HG03139 (cell line): ENCODE measurements around the gene SSBP3.

Source experiments
- ATAC-seq: cut with Tn5 transposase; IDR thresholded peaks from one replicate; pipeline ENCODE4 v1.9.1; 2021; ENCODE audit not compliant: unreplicated experiment

The SSBP3 gene

GRCh38 chr1:54291276-54292001 is 114.8 kb downstream of the SSBP3 start:
- ATAC-seq = no peak

DNA sequence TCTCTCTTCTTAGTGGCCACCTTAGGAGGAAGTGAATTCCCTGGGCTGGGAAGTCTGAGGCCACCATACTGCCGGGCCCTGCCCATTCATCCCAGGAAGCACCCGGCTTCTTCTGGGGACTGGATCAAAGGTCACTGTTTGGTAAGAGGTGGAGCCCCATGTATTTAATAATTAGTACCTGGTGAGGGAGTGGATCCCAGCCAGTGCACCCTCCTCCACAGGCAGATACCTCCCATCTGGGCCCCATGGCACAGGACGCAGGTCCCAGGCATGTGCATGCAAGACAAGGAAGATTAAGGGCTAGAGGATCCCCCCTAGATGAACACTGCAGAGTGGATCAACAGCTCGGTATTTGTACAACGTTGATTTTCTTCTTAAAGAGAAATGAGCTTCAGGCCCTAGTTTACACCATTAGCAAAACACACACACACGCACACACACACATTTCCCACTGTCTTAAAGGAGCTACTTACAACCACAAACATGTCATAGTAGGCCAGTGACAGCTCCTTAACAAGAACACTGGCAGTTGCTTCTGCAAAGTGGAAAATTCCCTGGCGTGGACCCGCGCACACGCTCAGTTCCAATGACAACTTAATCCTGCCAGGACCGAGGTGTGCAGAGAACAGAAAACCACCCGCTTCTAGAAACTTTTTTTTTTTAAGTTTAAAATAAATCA is 115.5 kb downstream of the SSBP3 start:
- ATAC-seq = no peak

- no peak for ATAC-seq
These were observed 116.4 kb downstream of the SSBP3 start for GRCh38 chr1:54289712-54290233.

DNA sequence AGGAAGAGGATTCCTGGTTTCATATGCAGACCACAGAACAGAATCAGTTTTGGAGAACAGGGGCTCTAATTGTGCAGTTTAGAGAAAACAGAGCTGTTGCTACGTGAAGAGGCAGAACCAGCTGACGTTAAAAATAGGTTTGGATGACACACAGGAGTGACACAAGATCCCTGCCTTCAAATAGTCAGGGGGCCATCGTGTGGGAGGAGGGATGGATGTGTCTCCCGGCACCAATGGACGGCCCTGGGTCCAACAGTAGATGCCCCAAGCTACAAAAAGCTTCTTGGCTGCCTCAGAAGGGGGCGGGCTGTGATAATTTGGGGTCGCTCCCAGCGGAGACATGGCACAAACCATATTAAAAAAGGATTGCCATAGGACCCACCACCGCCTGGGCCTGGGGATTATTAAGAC is 118.4 kb downstream of the SSBP3 start:
- ATAC-seq = no peak

- no peak for ATAC-seq
These were observed 119.0 kb downstream of the SSBP3 start for GRCh38 chr1:54287176-54287650.

DNA sequence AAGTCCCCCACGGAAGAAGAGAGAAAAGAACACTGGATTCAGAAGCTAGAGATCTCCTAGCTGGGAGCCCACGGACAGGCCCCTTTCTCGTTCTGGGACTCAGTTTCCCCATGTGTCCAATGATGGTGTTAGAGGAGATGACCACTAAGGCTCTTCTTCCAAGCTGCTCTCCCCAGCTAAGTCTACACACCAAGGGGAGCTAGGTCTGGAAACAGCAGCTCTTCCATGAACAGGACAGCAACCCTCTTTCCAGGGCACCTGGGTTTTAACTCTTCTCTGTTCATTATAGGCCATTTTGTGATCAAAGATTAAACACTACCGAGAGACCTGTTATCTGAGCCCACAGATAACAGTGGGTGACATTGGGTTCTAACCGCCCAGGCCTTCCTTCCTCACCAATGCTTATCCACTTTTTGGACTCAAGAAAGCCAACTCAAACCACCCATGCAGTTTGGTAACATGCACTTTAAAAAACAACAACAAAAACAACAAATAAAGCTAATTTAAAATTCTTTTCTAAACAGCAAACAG is 120.3 kb downstream of the SSBP3 start:
- ATAC-seq = no peak

- ATAC-seq = no peak
These were observed 121.2 kb downstream of the SSBP3 start for GRCh38 chr1:54284781-54285529.

DNA sequence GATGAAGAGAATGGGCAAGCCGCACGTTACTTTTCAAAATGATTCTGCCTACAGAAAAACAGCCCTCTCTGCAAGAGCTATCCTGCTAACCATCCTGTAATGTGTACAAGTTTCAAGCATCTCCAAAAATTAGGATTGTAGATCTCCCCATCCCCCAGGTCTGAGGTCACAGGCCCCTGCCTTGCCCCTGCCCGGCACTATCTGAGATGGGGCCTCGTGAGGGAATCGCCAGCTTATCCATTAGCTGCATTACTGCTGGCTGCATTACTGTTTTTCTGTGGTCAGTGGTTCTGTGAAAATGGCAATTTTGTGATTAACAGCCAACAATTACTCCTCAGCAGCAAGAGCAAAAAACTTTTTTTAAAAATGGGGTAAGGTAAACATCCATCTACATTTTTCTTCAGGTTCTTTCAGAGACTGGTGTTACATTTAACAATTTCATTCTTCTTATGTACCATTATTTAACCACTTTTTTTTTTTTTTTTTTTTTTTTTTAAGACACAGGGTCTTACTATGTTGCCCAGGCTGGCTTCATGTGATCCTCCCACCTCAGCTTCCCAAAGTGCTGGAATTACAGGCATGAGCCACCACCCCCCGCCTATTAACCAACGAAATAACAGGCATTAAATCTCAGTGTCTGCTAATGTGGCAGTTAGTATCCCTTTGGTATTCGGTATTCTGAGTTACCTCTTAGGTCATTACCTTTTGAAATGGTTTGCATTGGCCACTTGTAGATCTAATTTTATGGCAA is 122.4 kb downstream of the SSBP3 start:
- ATAC-seq = no peak

DNA sequence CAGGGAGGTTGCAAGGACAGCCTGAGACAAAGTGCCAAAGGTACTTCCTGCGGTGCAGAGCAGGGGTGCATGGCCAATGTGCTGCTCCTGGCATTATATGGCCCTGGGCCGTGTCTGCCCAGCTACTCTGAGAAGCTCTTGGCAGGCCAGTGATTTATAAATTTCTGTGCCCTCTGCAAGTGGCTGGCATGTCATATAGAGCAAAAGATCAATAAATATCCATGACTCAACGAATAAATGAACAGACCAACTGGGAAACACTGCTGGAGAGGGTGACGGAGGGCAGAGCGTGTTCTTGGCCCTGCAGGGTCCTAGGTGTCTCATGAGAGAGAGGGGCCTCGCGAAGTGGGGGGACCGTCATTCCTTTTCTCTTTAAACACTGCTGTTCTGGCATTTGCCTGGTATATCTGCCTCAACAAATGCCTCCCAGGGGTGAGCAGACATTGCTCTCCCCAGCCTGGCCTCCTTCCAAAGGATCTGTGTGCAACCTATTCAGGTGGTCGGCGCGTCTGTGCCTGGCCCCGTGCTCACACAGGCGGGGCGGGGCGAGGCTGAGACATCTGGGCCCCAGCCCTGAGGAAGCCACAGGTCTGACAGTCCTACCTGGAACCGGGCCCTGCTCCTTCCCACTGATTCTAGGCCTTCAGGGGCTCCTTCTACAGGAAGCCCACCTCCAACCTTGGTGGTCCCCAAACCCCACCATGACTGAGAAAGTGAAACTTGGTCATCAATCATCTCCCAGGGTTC is 123.9 kb downstream of the SSBP3 start:
- ATAC-seq = no peak

DNA sequence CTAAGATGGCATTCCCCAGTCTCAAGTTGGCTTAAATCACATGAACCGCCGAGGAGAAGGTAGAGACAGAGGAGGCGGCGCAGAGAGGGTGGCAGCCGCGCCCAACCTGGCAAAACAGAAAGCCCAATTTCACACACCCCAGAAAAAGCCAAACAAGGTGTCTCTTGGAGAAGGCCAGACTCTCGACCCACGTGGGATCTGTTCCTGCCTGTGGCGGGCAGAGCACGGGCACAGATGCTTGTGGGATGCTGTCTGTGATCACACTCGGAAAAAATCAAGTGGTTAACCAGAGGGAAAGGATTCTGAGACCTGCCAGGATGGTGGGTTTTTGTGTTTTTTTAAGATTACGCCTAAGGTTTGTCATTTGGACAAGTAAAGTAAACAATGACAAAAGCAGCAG is 125.5 kb downstream of the SSBP3 start:
- no peak for ATAC-seq

- no peak for ATAC-seq
These were observed 126.7 kb downstream of the SSBP3 start for GRCh38 chr1:54279457-54279856.

DNA sequence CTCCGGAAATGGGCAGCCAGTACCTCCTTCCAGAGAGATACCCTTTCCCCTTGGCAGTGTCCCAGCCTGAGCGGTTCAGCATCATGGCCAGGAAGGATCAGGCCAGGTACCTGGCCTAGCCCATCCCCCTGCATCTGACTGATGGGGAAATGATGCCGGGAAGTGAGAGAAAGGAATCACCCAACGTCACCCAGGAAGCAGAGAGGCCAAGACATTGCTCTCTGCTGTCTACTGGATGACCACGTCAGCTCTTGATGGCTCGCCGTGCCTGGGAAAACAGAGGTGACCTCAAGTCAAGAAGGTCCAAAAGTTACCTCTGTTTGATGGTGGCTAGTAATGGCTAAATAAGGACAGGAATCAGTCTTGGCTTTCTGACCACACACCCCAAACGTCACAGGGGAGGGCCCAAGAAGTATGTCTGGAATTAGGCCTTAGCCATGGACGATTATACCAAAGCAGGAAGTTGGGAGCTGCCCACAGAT is 127.2 kb downstream of the SSBP3 start:
- ATAC-seq = no peak

DNA sequence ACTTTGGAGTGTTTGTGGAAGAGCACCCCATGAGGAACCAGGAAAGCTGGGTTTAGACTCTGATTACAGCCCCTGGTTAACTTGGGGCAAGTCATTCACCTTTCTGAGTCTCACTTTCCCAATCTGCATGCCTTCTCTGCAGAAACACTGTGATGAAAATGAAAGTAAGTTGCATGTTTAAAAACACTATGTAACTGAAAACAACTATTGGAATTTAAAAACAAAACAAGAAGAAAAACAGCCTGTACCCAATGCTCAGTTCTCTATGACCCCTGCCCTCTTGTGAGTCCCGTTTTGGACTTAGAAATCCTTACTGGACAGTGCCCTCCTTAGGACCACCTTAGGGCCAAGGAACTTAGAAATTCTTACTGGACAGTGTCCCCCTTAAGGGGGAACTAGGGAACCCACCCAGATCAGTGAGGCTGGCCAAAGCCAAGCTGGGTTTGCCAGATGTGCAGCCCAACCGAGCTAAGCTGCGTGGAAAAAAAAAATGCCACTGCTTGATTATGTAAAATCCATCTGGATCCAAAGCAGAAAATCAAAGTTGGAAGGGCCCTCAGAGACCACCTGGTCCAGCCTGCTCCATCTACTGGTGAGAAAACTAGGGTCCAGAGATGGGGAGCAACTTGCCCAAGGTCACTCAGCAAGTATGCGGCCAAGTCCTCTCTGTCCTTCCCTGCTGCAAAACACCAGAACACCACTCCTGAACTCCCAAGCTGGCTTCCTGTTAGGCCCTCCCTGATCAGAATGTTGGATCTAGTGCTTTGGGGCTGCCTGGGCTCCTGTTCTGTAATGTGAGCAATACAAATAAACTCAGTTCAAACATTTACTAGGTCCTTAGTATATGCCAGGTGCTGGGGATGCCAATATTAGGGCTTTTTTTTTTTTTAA is 128.5 kb downstream of the SSBP3 start:
- no peak for ATAC-seq

- no peak for ATAC-seq
These were observed 129.4 kb downstream of the SSBP3 start for GRCh38 chr1:54276617-54277450.

DNA sequence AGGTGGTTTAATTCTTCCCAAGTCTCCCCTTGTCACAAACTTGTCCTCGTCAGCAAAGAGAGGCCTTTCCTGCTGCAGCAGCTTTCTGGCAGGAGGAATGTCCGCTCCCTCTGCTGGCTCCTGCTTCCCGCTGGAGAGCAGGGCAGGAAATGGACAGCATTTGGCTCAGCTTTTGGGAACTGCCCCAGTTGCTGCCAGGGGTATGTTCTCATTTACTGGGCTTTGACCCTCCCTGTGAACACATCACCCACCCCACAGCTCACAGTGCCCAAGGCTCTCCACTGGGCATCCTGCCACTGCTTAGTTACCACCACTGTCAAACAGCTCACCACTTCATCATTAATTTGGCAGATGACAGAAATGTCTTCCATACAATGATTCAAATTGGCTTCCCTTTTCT is 130.8 kb downstream of the SSBP3 start:
- ATAC-seq = no peak

DNA sequence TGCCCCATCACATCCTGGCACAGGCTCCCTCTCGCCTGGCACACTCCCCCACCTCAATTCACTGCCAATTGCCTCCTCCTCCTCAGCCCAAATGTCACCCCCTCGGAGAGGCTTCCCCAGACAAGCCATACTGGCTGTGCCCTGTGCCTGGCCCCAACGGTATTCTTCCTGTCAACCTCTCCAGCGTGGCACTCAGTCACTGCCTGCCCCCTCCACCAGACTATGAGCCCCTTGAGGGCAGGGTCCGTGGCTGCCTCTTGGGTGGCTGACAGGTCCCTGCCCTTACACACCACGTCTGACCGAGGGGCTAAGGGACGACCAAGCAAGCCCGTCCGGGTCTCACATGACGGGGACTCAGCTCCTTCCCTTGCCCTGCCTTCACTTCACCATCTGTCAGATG is 131.3 kb downstream of the SSBP3 start:
- ATAC-seq = no peak

DNA sequence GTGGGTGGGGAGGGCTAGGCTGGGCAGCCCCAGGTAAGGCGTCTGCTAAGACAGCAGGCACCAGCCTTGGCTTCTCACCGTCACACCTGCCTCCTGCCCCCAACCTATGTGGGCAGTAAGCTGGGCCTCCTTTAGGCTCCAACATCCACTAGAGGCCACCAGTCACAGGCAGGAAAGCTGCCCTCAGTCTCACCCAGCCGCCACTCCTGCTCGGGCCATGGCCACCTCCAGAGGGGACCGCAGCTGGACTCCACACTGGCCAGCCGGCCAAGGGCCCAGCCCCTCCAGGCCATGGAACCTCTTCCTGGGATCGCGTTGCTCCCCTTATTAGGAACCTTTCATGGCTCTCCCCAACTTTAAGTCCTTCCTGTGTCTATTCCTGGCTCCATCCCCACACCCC is 131.7 kb downstream of the SSBP3 start:
- ATAC-seq = no peak

- no peak for ATAC-seq
These were observed 132.4 kb downstream of the SSBP3 start for GRCh38 chr1:54273795-54274163.
